Lung (tissue), 12 donors: ENCODE measurements around the gene EHBP1. TPM values are rescaled to one million over a fixed set of nuclear protein-coding genes. Genes with fewer than 3 reads are reported as not detected.

Experiments
- ATAC-seq: fragments of 200-7000 bp; cut with Tn5 transposase; one replicate; pipeline ENCODE4 v1.9.1; 2020; ENCODE audit warnings: moderate number of reproducible peaks; ENCODE audit not compliant: insufficient read depth, low FRiP score
- DNase-seq, 3 donors: peaks; one replicate each; pipeline ENCODE4 v3.0.0-alpha.2; 2013 to 2017
- H3K27ac ChIP-seq, 2 donors: one replicate each; pipeline ENCODE4 v1.5.1; 2013; ENCODE audit warnings: mild to moderate bottlenecking in 2 of 2, moderate library complexity in 2 of 2, control low read depth in 1 of 2, inconsistent platforms in 1 of 2, low read depth in 1 of 2, low read length in 1 of 2
- H3K27me3 ChIP-seq, 3 donors: one replicate each; pipeline ENCODE4 v1.5.1; 2013; ENCODE audit warnings: low read length in 2 of 3; ENCODE audit not compliant: control insufficient read depth in 3 of 3, insufficient read depth in 3 of 3
- H3K36me3 ChIP-seq, 4 donors: one replicate each; pipeline ENCODE4 v1.5.1; 2013; ENCODE audit warnings: low read length in 4 of 4, mild to moderate bottlenecking in 1 of 4, moderate library complexity in 1 of 4; ENCODE audit not compliant: control insufficient read depth in 4 of 4, insufficient read depth in 4 of 4
- H3K4me1 ChIP-seq, 5 donors: one replicate each; pipeline ENCODE4 v1.5.1; 2013; ENCODE audit warnings: low read length in 5 of 5, mild to moderate bottlenecking in 2 of 5, moderate library complexity in 1 of 5; ENCODE audit not compliant: control insufficient read depth in 5 of 5, insufficient read depth in 5 of 5
- H3K4me3 ChIP-seq: one replicate; pipeline ENCODE4 v1.5.1; 2013; ENCODE audit warnings: mild to moderate bottlenecking, control low read depth, moderate library complexity
- H3K9ac ChIP-seq, 2 donors: one replicate each; pipeline ENCODE4 v1.5.1; 2013; ENCODE audit warnings: low read length in 2 of 2, control low read depth in 1 of 2; ENCODE audit not compliant: insufficient read depth in 1 of 2
- H3K9me3 ChIP-seq, 4 donors: one replicate each; pipeline ENCODE4 v1.5.1; 2013; ENCODE audit warnings: low read length in 3 of 4, mild to moderate bottlenecking in 1 of 4, moderate library complexity in 1 of 4; ENCODE audit not compliant: control insufficient read depth in 4 of 4, insufficient read depth in 3 of 4
- CTCF ChIP-seq: IDR thresholded peaks from 2 replicates; pipeline ENCODE4 v1.5.1; 2012; ENCODE audit warnings: mild to moderate bottlenecking; ENCODE audit errors: control extremely low read depth, extremely low read depth
- WGBS, 2 donors: extraction: QIAGEN DNeasy Blood & Tissue Kit; methylation state at CpG; one replicate each; pipeline ENCODE4 v1.1.7; 2013; 5-methylcytosine and 5-hydroxymethylcytosine counted together
- polyA plus RNA-seq, 2 donors: library from polyadenylated mRNA; stranded (reverse); fragments of 200-250 nt; gene quantifications; one replicate each; pipeline ENCODE4 v1.2.1, GENCODE V29; 2013
- total RNA-seq, 2 donors: library from RNA; depleted of rRNA in 1 of 2; stranded (reverse); fragments of >200 nt in 1 of 2; gene quantifications; one replicate each; pipeline ENCODE4 v1.2.1, GENCODE V29; 2014 to 2021
- donor health status: control.
- donor health status: control.
- donor health status: Bipolar disorder and iron deficiency.
- donor health status: healthy.
- donor health status: DM: yes; HTN: yes; CAD: no.

The EHBP1 gene
- total and polyA plus RNA-seq, 4 donors, result 7.9 to 83.2 (median 22.7) TPM

GRCh38 chr2:62794791-62795190 is 89.3 kb downstream of the EHBP1 start:
- no peak overlapping the region for H3K4me3 ChIP-seq
- H3K9me3 ChIP-seq, result no peaks in the 10 kb centered on the region
- 23 to 64% methylated on average over 2 of the region's 2 CpGs for WGBS, 2 donors
- DNase-seq (peak in 2 of 3 donors; percentile 75), ATAC-seq (no peak)
- H3K9ac ChIP-seq, result no peak overlapping the region
- no peak for TF ChIP-seq CTCF
- peaks cover 0 to 21% (median 0%) of the 10 kb centered on the region in 5 donors for H3K4me1 ChIP-seq
- H3K27ac ChIP-seq, result no peak overlapping the region
- no peaks in the 10 kb centered on the region for H3K36me3 ChIP-seq
- H3K27me3 ChIP-seq, result no peaks in the 10 kb centered on the region

- Histone ChIP-seq H3K4me3 (no peak overlapping the region), H3K27ac (no peak overlapping the region), H3K9ac (no peak overlapping the region), H3K27me3 (no peaks in the 10 kb centered on the region), H3K9me3 (no peaks in the 10 kb centered on the region), H3K36me3 (no peaks in the 10 kb centered on the region), H3K4me1 (peaks cover 0 to 21% (median 0%) of the 10 kb centered on the region in 5 donors)
- no peak for TF ChIP-seq CTCF
- ATAC-seq (no peak), DNase-seq (no peak)
These were observed 89.8 kb downstream of the EHBP1 start for GRCh38 chr2:62795341-62795740.

GRCh38 chr2:62797107-62797506 is 91.6 kb downstream of the EHBP1 start:
- no peak for TF ChIP-seq CTCF
- 93 to 100% methylated on average over 2 of the region's 2 CpGs for WGBS, 2 donors
- Histone ChIP-seq H3K4me1 (peaks cover 0 to 21% (median 0%) of the 10 kb centered on the region in 5 donors), H3K4me3 (no peak overlapping the region), H3K27ac (no peak overlapping the region), H3K36me3 (no peaks in the 10 kb centered on the region), H3K9me3 (no peaks in the 10 kb centered on the region), H3K27me3 (no peaks in the 10 kb centered on the region), H3K9ac (no peak overlapping the region)
- ATAC-seq (no peak), DNase-seq (no peak)

- no peak for DNase-seq
These were observed 95.1 kb downstream of the EHBP1 start for GRCh38 chr2:62800618-62801017.

More at GRCh38 chr2:62800618-62801017, 95.1 kb downstream of the EHBP1 start:
- no peak overlapping the region for H3K27ac ChIP-seq
- H3K36me3 ChIP-seq, result no peaks in the 10 kb centered on the region
- ATAC-seq, result no peak
- no peak for TF ChIP-seq CTCF
- H3K27me3 ChIP-seq, result no peaks in the 10 kb centered on the region
- H3K4me3 ChIP-seq, result no peak overlapping the region
- peaks cover 0 to 1% (median 0%) of the 10 kb centered on the region in 5 donors for H3K4me1 ChIP-seq
- no peak overlapping the region for H3K9ac ChIP-seq
- H3K9me3 ChIP-seq, result no peaks in the 10 kb centered on the region
